ENCODE measurements around the gene TRAPPC1. TPM values are rescaled to one million over a fixed set of nuclear protein-coding genes. Genes with fewer than 3 reads are reported as not detected.

The TRAPPC1 gene
- total RNA-seq, 1 experiment from 2014 or later: 99.7 TPM

DNA sequence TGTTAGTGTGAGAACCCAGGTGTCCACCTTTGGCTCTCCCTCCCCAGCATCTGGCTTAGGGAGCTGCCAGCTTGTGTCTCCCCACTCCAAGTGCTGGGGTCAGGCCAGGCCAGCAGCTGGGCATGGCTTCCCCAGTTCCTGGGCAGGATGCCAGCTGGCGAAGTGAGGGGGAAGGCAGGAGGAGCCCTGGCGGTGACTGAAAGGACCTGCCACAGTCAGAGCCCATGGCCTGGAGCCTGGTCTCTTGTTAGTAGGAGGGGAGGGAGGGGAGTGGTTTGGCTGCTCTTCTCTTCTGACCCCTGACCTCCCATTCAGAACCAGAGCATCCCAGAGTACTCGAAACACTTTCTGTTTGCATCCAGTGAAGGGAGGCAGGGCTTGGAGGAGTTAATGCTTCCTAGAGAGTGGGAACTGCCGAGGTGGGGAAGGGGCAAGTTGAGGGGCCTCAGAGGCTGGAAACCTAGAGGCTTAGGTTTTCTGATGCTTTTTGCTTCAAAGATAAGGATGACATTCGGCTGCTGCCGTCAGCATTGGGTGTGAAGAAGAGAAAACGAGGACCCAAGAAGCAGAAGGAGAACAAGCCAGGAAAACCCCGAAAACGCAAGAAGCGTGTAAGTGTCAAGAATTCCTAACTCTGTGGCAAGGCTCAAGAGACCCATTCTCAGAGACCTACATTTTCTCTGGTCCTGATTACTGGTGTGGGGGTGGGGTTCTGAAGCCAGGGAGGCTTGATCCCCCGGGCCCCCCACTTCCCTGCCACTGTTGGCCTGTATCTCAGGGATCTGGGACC is 42.4 kb downstream of the TRAPPC1 start (continued):
- TF ChIP-seq, protein P1, sequence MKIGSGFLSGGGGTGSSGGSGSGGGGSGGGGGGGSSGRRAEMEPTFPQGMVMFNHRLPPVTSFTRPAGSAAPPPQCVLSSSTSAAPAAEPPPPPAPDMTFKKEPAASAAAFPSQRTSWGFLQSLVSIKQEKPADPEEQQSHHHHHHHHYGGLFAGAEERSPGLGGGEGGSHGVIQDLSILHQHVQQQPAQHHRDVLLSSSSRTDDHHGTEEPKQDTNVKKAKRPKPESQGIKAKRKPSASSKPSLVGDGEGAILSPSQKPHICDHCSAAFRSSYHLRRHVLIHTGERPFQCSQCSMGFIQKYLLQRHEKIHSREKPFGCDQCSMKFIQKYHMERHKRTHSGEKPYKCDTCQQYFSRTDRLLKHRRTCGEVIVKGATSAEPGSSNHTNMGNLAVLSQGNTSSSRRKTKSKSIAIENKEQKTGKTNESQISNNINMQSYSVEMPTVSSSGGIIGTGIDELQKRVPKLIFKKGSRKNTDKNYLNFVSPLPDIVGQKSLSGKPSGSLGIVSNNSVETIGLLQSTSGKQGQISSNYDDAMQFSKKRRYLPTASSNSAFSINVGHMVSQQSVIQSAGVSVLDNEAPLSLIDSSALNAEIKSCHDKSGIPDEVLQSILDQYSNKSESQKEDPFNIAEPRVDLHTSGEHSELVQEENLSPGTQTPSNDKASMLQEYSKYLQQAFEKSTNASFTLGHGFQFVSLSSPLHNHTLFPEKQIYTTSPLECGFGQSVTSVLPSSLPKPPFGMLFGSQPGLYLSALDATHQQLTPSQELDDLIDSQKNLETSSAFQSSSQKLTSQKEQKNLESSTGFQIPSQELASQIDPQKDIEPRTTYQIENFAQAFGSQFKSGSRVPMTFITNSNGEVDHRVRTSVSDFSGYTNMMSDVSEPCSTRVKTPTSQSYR (CRISPR knock-in tag; IDR thresholded peaks at IDR 0.05): no peak
- TF ChIP-seq TEAD4 (CRISPR knock-in tag; IDR thresholded peaks at IDR 0.05): no peak
- TF ChIP-seq ETV6 (CRISPR knock-in tag; IDR thresholded peaks at IDR 0.05): no peak

DNA sequence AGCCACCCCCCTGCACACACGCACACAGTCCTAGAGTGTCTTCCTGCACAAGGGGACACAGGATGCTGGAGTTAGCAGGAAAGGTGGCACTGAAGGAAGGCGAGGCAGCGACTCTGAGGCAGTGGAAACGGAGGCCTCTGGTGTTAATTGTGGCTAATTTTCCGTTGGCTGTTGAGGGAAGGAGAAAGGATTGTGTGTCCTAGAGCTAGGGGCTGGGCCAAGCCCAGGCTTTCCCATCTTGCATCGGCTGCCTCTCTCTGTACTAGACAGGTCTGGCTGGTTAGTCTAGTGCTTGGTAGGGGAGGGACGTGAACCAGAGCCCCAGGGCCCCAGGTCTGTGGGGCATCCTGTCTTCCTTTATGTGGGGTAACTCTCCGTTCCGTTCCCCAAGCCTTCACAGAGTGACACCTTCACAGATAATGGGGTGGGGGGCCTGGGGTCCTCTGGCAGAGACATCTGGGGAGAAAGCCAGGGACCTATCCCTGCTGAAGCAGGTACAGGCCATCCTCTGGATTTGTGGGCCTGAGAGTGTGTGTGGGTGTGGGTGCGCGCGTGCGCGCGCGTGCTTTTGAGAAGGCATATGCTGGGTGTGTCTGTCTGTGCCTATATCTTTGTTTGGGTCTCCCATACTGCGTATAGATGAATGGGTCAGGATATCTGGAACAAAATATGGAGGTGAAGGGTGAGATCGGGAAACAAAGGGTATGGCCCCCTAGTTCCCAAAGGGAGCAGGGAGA is 43.4 kb downstream of the TRAPPC1 start, which contains the start of gene CHD3:
Gene CHD3 (plus strand): TSS at position 606 of the 737 bp plus-strand sequence. CDS start 212 bp downstream, outside the sequence.
- no peak for DNase-seq (ENCODE audit: low spot score)
- TF ChIP-seq, protein P2, sequence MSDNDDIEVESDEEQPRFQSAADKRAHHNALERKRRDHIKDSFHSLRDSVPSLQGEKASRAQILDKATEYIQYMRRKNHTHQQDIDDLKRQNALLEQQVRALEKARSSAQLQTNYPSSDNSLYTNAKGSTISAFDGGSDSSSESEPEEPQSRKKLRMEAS (CRISPR knock-in tag; IDR thresholded peaks at IDR 0.05): 0 out of 2 replicates have a peak, but pooled peaks have one; percentile 2
- TF ChIP-seq ZNF423 (CRISPR knock-in tag; IDR thresholded peaks at IDR 0.05) (no peak), ELF4 (CRISPR knock-in tag; IDR thresholded peaks at IDR 0.05; ENCODE audit: low read depth) (no peak)
- ATAC-seq: peak; percentile 5; the same call in 1 of the 2 replicates
- ChIA-PET CTCF (interaction anchor here (1.0 to 1.5 kb wide), 3 partner anchors 31 to 170 kb away, joined by 3 to 4 read pairs (median 3); partner anchors contain the start of gene NAA38), POLR2A (interaction anchor here (0.5 kb wide), 1 partner anchor 24 kb away, joined by 4 read pairs; no protein-coding TSS in a partner anchor)
- Mint-ChIP-seq H3K9me3 (no peaks in the 10 kb centered on the region), H3K27me3 (ENCODE audit: low read depth) (no peaks in the 10 kb centered on the region; the same call in 1 of the 2 replicates), H3K4me3 (no peak within 1 kb of the TSS), H3K4me1 (peaks cover 10% of the 10 kb centered on the region), H3K36me3 (no peaks in the 10 kb centered on the region; the same call in 1 of the 2 replicates), H3K27ac (no peak within 1 kb of the TSS)

DNA sequence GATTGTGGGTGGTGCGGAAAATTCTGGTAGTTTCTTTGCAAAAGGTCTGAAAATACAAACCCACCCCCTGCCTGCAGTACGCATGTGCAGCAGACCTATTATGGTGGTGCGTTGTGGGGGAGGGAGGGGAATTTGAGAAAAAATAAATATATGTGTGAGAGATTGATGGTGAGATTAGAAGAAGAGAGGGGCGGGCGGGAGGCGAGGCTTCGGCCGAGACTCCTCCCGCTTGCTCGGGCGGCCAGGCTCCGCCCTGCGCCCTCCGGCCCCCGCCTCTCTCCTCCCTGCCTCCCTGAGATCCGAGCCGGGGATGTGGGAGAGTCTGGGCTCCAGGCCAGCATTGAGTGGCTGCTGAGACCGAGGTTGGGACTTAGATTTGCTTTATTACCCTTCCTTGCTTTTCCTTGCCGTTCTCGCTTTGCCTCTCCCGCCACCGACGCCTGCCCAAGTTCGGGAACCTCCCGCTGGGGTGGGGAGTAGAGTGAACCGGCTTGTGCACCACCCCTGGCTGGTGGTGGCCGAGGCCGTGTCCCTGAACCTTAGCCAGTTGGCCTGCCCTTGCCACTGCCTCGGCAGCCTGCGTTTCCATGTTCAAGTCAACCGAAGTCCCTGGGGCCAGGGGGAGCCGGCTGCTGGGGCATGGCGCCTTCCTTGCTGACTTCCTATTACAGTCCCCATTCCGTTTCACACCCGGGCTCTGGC is 44.1 kb downstream of the TRAPPC1 start:
- TF ChIP-seq GRHL2 (CRISPR knock-in tag; IDR thresholded peaks at IDR 0.05; ENCODE audit: insufficient replicate concordance, severe bottlenecking): no peak
- no peak for TF ChIP-seq KAT7 (CRISPR knock-in tag; IDR thresholded peaks at IDR 0.05; ENCODE audit: borderline replicate concordance)
- no peak for TF ChIP-seq SOX15 (CRISPR knock-in tag; IDR thresholded peaks at IDR 0.05)
- TF ChIP-seq NR3C1 (CRISPR knock-in tag; conservative IDR thresholded peaks at IDR 0.05; ENCODE audit: low read depth): no peak
- TF ChIP-seq MXD4 (CRISPR knock-in tag; IDR thresholded peaks at IDR 0.05; ENCODE audit: borderline replicate concordance): no peak
- TF ChIP-seq, protein P2 (CRISPR knock-in tag; IDR thresholded peaks at IDR 0.05): 0 out of 2 replicates have a peak, but pooled peaks have one; percentile 16
- no peak for TF ChIP-seq ATF1 (CRISPR knock-in tag; IDR thresholded peaks at IDR 0.05)
- TF ChIP-seq ETV6 (CRISPR knock-in tag; IDR thresholded peaks at IDR 0.05): 0 out of 2 replicates have a peak, but pooled peaks have one; percentile 46
- TF ChIP-seq E2F1 (CRISPR knock-in tag; IDR thresholded peaks at IDR 0.05): no peak
- no peak for TF ChIP-seq TEAD4 (CRISPR knock-in tag; IDR thresholded peaks at IDR 0.05)
- TF ChIP-seq SP1 (CRISPR knock-in tag; conservative IDR thresholded peaks at IDR 0.05): peak; percentile 51; the same call in 1 of the 2 replicates
- TF ChIP-seq, protein P1 (CRISPR knock-in tag; IDR thresholded peaks at IDR 0.05): 0 out of 2 replicates have a peak, but pooled peaks have one; percentile 21
- ChIA-PET POLR2A (no interaction called here), CTCF (interaction anchor here (1.0 to 1.5 kb wide), 2 partner anchors 159 to 170 kb away, joined by 3 to 4 read pairs; no protein-coding TSS in a partner anchor)
- DNase-seq (ENCODE audit: low spot score) (peak; percentile 79), ATAC-seq (peak; percentile 87)
- Mint-ChIP-seq H3K4me1 (peaks cover 10% of the 10 kb centered on the region), H3K27ac (no peak overlapping the region), H3K27me3 (ENCODE audit: low read depth) (no peaks in the 10 kb centered on the region; the same call in 1 of the 2 replicates), H3K36me3 (no peaks in the 10 kb centered on the region; the same call in 1 of the 2 replicates), H3K9me3 (no peaks in the 10 kb centered on the region), H3K4me3 (no peak overlapping the region)
